Hematopoietic multipotent progenitor cell (in vitro differentiated cells): Measurements from ENCODE around the gene HSD11B2. TPM values are rescaled to one million over a fixed set of nuclear protein-coding genes. Genes with fewer than 3 reads are reported as not detected.

Experiments used
- DNase-seq, 3 donors: peaks; one replicate each; pipeline ENCODE4 v3.0.0-alpha.2; 2011 to 2015; ENCODE audit warnings: low read depth in 2 of 3, low spot score in 2 of 3
- total RNA-seq: library from RNA; depleted of rRNA; stranded (reverse); fragments of >200 nt; gene quantifications from one replicate; pipeline ENCODE4 v1.2.3, GENCODE V29; 2012

The HSD11B2 gene
- total RNA-seq, 1 donor = 0.27 TPM

- peak in 2 of 3 donors; percentile 22 to 40 for DNase-seq
Measured at GRCh38 chr16:67396159-67397035, 34.5 kb upstream of the HSD11B2 start.

- DNase-seq = no peak
Measured at GRCh38 chr16:67397036-67397801, 33.7 kb upstream of the HSD11B2 start.

DNA sequence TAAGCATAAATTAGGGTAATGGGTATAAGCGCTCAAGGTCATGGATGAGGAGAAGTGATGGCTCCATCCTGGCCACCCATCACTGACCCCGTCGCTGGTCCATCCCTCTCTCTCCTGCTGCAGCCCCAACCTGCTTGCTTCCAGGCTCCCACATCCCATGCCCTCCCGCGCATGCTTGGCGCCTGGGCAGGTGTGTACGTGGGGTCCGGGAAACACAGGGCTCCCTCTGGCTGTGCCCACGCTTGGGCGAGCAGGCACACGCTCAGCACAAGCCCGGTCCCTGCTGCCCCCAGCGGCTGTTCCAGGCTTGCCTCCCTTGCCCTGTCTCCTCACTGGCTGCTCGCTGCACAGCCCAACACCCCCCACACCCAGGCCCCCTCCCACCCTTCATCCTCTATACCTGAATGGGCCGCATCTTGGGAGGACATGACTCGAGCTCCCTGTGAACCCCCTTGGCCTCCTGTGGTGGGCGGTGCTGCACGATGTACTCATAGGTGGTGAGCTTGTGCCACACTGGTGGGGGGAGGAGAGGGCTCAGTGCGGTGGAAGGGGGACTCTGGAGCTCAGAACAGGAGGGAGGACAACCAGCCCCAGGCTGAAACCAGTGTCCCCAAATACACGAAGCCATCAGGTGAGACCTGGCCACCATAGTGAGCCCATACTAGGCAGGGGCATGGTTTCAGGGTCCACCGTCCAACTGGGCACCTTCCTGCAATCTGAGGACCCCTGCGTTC, 32.9 kb upstream of the HSD11B2 start:
- DNase-seq = no peak

DNA sequence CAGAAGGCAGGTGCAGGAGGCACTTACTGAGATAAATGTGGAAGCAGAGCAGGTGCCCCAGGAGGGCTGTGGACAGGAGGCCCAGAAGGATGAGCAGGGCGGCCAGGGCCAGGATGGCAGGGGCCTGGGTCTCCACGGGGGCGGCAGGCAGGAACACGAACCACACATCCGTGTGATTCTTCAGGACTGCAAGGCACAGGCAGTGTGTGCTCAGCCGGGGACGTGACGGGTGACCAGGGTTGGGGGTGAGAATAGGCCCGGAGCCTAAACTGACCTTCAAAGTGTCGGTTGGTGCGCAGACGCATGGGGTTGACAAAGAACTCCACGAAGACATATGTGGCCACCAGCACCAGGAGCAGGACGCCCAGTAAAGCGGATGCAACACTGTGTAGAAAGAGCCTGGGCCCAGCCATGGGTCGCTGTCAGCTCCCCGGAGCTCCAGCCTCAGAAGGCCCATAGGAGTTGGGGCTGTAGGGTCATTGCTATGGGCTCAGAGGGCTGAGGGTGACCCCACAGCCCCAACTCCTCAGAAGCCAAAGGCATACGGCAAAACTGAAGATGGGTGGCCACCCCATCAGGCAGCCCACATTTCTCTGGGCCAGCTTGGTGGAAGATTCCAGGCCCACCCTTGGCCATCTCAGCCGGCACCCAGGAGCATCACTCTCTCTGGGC, 32.2 kb upstream of the HSD11B2 start:
- no peak for DNase-seq

DNA sequence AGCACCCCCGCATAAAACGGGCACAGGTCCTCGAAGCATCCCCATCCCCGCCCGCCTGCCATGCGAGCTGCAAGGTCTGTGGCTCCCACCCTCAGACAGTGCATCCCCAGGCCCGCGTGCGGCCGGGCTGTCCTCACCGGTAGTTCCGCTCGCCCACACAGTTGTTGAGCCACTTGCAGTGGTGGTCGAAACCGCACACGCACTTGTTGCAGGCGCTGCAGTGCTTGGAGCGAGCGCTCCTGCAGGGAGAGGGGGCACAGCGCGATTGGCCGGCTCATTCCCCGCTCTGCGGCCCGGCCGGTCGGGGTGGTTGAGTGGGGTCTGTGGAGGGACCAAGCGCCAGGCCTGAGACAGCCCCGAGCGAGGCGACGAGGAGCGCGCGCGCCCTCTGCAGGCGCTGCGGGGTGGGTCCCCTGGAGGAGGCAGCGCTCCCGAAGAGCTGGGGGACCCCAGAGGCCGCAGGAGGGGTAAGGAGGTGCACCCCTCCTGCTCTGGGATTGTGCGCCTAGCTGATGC, 31.6 kb upstream of the HSD11B2 start:
- DNase-seq = peak in 2 of 3 donors; percentile 57 to 65

DNA sequence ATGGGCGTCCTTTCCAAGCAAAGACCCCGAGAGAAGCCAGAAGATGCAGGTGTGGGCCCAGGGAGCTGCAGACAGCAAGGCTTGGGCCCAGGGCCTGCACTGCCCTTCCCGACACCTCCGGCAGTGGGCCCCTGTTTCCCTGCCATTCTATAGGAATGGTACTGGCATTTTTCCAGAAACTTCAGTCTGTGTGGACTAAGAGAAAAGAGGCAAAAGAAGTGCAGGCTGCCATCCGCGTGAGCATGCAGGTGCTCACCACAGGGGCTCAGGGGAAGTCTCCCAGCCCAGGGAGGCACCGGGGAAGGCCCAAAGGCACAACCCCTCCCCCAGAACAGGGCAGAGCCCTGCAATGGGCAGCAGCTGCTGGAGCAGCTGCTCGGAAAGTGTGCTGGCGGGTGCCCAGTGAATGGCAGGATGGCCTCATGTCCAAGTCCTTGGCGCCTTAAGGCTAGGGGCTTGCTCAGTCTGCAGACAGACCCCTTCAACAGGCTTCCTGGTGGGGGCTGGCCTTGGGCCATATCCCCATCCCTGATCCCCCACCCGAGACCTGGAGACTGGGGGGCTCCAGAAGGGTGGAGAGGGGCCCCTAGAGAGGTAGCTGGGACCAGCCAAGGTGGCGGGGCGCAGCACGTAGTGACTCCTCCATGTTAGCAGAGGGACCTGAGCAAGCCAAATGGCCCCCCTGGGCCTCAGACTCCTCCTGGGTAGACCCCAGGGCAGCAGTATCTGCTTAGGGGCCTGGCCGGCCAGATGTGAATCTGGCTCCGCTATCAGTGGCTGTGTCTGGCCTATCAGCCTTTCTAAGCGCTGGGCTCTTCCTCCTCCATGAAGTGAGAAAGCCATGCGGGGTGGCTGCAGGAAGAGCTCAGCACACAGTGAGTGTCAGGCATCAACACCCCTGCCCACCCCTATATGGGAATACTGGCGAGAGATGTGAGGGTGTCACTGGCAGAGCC, 30.9 kb upstream of the HSD11B2 start:
- no peak for DNase-seq

DNA sequence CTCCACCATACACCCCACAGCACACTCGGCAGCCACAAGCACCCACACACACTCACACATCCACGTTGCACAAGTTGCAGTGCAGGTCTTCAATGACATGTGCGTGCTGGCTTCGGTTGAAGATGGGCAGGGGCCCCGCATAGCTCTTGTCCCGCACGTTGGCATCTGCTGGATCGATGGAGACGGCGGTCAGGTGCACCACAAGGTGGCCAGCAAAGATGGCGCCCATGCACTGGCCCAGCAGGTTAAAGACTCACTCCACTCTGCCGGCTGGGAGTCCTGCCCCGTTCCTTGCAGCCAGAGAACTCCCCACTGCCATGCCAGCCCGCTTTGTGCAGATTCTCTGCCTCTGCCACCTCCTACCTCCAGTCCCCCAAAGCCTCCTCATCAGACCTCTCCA, 30.0 kb upstream of the HSD11B2 start:
- DNase-seq = no peak

- DNase-seq = no peak
Measured at GRCh38 chr16:67403976-67404555, 26.9 kb upstream of the HSD11B2 start.

DNA sequence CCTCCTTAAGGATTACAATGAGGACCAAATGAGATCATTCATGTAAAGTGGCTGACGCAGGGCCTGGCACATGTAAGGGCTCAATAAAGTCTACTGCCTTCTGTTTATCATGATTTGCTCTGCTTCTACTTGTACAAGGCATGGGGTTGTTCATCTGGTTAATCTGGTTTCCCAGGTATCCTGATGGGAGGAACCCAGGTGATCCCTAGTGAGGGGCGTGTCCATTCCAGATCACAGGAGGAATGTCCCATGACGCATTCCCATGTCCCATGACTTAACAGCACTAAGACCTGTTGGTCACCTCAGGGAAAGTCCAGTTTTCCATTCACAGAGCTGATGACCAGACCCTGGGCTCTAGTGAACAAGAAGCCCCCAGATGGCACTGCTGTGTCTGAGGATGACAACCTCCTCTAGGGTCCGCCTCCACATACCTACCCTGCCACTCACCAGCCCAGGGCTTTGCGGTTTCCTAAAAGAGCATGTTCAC, 26.1 kb upstream of the HSD11B2 start:
- DNase-seq = no peak

DNA sequence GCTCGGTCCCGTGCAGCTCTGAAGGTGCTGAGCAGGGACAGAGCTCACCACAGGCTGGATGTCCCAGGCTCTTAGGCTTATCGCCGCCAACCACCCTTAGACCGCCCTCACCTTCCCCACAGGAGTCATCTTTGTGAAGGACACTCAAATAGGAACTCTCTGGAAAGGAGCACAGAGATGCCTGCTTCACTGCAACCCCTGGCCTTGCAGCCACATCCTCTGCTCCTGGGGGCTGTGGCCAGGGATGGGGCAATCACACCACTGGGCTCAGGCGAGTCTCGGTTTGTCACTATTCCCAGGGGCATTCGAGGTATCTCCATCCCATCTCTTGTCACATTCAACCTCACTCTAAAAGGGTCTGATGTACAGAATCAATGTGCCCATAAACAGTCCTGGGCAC, 25.6 kb upstream of the HSD11B2 start:
- no peak for DNase-seq

- no peak for DNase-seq
Measured at GRCh38 chr16:67406111-67406971, 24.6 kb upstream of the HSD11B2 start.

DNA sequence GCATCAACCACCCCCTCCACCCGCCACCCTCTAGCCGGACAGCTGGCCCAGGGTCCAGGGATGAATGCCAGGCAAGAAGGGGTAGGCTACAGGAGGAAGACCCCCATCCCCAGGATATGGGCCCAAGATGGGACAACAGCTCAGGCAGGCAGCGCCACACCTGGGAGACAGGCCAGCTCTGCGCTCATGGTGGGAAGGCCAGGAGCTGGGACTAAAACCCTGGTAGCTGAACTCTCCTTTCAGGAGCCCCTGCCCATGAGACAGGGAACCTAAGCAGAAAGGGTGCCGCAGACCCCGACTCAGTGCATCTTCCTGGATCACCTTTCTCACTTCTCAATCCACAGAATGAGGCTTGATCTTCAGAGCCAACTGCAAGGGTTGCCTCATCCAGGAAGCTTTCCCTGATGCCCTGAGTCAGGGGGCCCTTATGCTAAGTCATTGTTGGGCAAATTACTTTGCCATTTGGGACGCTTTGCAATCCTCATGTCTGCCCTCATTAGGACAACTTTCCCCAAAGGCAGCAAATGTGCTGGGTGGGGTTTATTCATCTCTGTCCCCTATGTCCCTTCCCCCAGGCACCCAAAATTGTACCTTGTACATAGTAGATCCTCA, 23.6 kb upstream of the HSD11B2 start:
- no peak for DNase-seq

- DNase-seq = no peak
Measured at GRCh38 chr16:67407788-67408452, 23.0 kb upstream of the HSD11B2 start.

DNA sequence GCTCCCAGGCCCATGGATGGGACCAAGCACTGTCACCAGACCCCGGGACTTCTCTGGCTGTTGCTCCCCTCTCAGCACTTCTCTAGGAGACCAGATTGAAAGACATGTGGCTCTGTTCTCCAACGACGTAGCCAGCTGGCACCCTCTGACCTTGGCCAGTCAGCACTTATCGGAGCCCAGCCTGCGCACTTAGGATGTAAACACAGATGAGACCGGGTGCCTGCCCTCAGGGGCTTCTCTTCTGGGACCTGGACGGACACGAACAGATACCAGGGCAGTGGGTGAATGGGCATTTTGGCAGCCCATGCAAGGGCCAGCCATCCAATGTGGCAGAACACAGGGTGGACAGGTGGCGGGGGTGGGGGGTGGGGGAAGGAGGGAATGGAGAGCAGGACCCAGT, 21.3 kb upstream of the HSD11B2 start:
- no peak for DNase-seq

DNA sequence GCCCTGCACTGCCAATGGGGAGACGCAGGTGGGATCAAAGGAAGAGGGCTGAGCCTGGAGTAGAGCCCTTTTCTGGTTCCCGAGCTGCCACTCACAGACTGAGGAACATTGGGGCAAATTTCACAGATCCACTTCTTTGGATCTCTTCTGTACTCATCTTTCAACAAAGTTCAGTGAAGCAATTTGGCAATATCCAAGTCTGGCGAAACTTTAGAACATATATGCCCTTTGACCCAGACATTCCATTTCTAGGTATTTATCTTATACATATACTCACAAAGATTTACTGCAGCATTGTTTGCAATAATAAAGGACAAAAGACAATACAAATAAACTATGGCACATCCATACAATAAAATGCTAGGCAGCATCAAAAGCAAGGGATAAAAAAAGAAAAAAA, 19.6 kb upstream of the HSD11B2 start:
- DNase-seq = no peak

- DNase-seq = no peak
Measured at GRCh38 chr16:67412294-67412693, 18.6 kb upstream of the HSD11B2 start.
